ENCODE results near the gene RAF1.

GRCh38 chr3:12658593-12659058 is 5.3 kb downstream of the RAF1 start:
- no peak for TF ChIP-seq CTCF (IDR thresholded peaks at IDR 0.05)
- no peak for TF ChIP-seq POLR2A (IDR thresholded peaks at IDR 0.05)
- no peak for TF ChIP-seq EP300 (IDR thresholded peaks at IDR 0.05)

All from tibial nerve (tissue), 4 donors.